Islet of Langerhans (tissue), 1 donor: Measurements from ENCODE around the gene SFTA2.
"Not testable (repeated sequence)": the region's sequence is repeated elsewhere in the genome, so short reads cannot be mapped to it uniquely, and the experiment has no call there.

ENCODE experiments used
- FAIRE-seq: peaks from one replicate; lab custom pipeline; 2011; peaks lifted over from hg19 to GRCh38; lab: Jason Lieb, UNC

Gene SFTA2

DNA sequence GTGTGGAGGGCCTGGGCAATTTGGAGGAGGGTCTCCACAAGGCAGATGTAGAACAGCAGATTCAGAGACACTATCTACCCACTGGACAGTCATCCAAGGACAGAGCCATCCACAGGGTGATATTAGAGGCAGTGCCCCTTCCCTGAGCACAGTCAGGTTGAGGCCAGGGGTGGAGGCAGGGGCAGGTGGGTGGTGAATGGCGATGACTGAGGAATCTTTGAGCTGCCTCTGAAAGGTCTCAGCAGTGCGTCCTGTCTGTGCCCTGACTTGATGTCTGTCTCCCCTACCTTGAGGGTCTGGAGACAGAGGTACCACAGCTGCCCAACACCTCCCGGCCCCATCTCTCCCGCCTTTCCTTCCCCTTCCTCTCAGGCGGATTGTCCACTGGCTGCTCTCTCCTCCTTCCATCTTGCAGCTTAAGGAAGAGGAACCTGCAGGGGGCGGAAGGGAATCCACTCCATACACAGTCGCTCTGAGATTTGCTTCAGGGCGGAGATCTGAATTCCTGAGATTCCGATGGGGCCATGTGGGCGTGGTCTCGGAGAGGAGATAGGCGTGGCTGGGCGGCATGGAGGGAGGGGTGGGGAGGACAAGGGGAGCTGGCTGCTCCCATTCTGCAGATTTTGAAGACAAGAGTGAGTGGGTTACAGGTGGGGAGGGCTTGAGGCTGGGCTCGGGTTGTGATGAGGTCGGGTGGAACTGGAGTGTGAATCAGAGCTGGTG is 10.5 kb upstream of the SFTA2 start:
- FAIRE-seq: no peak

DNA sequence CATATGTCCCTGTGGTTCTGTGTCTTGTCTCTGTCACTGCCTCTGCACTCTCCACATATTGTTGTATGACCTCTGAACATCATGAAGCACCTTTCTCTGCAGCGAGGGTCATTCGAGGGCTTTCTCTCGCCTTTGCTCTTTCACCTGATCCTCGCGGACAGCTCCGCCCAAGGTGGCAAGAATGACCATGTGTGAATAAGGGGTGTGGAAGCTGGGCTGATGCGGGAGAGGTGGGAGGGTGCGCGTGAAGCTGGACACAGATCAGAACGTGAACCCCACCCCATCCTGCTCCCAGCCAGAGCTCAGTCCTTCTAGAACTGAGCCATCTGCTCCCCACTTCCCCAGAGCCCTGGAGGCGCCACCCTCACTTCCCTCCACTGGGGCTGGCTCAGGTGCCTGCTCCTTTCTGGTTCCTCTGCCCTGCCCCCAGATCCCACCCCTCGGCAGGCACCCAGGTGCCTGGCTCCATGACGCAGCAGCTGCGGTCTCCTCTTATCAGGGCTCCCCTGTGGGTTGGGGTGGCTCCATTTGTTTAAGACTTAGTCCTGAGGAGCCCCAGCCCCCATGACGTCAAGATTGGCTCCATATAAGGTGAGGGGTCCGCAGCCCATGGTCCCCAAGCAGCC is 8.5 kb upstream of the SFTA2 start, which contains the start of gene MUCL3:
TSS of gene MUCL3 (plus strand) at position 613 of the 626 bp plus-strand sequence. CDS start 27 bp downstream, outside the sequence.
- FAIRE-seq: no peak

DNA sequence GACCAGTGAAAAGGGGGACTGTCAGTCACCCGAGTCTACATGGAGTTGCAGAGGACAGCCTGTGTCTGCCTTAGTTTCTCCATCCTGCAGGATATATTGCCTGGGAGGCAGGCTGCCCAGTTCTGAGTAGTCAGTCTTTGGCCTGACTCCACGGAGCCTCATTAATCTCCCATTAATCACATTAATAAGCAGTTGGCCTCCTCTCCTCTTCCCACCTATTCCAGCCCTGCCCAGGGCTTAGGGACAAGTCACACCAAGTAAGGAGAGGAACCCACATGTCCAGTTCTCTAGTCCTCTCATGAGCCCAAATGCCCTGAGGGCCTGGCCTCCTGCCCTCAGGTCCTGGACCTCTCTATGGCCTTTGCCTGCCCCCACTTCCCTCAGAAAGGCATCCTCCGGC is 7.5 kb upstream of the SFTA2 start:
- FAIRE-seq: no peak

GRCh38 chr6:30938730-30939129 is 6.8 kb upstream of the SFTA2 start:
- no peak for FAIRE-seq

- FAIRE-seq: no peak
Observed at GRCh38 chr6:30937265-30937664, 5.3 kb upstream of the SFTA2 start.

DNA sequence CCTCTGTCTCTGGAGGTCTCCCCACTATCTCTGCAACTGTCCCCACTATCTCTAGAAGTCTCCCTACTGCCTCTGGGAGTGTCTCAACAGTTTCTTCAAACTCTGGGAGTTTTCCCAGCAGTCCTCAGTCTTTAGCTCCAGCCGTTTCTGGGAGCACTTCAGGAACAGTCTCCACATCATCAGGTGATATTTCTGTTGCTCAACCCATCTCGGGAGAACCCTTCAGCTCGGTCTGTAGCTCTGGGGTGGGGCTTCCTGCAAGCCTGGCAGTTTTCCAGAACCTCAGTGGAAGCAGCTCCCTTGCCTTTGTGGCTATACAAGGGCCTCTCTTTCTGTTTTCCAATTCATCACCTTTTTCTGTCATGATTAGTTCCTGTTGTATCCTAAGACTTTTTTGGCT is 3.0 kb upstream of the SFTA2 start:
- FAIRE-seq: no peak

DNA sequence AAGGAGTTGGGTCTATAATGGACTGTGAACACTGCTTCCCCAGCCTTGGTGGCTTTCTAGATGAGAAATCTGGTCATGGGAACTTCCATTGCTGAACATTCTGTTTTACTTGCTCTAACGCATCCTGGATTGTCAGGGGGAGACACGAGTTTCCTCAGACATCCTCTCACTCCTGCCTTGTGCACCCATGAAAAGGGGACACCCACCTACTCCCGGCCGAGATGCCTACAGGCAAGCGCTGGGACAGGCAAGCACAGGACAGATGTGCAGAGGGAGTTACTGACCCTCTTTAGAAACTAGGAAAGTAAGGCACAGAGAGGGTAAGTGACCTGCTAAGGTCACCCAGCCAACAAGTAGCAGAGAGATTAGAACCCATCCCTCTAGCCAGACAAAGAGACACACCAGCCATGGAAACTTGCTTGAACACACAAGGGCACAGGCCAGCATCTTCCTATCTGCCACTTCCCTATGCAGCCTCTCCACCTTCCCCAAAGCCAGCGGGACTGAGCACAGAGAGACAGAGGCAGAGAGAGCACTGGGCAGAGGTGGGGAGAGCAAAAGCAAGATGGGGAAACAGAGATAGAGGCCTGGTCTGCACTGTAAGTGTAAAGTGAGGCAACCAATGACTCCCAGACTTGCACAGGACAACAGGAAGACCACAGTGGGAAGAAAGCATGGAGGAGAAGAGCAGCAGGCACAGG is 845 bp upstream of the SFTA2 start:
- no peak for FAIRE-seq

DNA sequence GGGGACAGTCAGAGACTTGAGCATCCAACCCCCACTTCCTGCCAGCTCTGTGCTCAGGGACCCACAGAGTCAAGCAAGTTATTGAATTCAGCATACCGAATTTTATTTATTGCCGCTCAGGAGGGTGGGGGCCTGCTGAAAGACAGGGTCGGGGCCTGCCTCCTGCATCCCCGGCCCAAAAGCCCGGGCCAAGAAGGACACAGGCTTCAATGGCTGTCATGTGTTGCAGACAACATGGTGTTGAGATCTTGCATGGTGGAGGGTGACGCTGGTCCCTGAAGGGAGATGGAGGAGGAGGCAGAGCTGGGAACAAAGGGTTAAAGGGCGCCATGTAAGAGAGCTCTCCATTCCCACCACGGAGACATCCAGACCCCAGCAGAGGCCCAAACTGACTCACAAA is 698 bp downstream of the SFTA2 start:
- FAIRE-seq: no peak

DNA sequence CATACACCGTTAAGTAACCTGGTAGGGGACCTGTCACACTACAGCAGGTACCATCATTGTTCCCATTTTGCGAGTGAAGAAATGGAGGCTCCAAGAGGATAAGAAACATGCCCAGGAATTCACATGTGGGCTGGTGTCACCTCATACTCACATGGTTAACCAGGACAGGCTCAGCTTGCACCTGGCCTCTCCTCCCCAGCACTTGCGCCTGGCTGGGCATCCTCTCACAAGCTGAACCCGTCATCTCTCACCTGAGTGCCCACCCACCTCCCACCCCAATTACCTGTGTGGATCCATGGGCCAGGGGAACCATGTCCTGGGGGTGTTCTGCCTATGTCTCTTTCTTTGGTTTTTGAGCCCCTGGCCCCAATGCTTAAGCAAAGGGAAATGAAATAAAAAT is 1.5 kb downstream of the SFTA2 start:
- FAIRE-seq: no peak

GRCh38 chr6:30928677-30929076 is 3.3 kb downstream of the SFTA2 start:
- no peak for FAIRE-seq

DNA sequence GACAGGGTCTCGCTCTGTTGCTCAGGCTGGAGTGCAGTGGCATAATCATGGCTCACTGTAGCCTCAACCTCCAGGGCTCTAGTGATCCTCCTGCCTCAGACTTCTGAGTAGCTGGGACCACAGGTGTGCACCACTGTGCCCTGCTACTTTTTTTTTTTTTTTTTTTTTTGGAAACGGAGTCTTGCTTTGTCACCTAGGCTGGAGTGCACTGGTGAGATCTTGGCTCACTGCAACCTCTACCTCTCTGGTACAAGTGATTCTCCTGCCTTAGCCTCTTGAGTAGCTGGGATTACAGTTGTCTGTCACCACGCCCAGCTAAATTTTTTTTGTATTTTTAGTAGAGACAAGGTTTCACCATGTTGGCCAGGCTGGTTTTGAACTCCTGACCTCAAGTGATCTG is 4.9 kb downstream of the SFTA2 start:
- FAIRE-seq: not testable (repeated sequence)

DNA sequence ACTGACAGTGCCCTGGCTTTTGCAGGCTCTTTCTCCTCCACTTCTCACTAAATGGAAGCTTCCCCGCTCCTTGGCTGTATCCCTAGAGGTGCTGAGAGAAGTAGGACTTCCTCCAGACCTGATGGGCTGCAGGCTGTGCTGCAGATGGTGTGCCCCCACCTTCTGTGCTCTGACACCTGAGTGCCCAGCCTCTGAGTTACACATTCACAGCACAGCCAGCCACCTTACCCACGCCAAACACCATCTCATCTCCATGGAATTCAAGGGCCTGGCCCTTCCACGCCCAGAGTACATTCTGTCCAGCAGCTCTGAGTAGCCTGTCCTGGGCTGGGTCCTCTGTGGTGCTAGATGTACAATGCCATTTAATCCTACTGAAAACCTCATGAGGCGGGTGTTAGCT is 5.3 kb downstream of the SFTA2 start:
- FAIRE-seq: no peak

- FAIRE-seq: not testable (repeated sequence)
Observed at GRCh38 chr6:30924040-30924627, 7.8 kb downstream of the SFTA2 start.

GRCh38 chr6:30922447-30922852 is 9.5 kb downstream of the SFTA2 start:
- FAIRE-seq: no peak

DNA sequence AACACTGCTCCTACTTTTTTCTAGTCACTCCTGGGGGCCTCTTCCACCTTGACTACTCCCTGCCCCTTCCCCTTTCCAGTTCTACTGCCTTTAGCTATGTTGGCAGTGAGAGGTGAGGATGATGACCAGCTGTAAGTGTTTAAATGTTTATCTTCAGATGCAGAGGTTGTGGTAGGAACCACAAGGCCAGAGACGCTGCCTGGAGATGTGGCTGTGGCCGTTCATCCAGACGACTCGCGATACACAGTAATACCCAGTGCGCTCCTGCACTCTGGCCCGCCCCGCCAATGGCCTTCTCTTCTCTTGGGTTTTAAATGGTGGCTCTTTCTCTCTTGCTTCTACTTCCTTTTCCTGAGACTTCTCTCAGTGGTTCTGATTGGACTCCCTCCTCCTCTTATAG is 13.3 kb downstream of the SFTA2 start:
- FAIRE-seq: no peak

DNA sequence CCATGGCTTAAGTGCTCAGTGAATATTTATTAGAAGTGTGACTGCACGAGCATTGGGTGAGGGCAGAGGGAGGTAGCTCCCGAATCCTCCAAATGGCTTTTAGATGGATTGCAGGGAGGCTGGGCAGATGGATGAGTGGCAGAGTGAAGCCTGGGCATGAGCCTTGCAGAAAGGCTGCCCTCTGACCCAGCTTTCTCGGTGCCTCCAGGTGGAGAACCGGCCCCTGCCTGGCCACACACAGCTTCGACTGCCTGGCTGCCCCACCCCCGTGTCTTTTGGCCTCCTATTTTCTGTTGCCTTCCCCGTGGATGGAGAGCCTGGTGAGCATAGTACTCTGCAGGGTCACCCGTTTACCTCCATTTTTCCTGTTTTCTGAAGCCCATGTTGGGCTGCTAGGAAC is 14.5 kb downstream of the SFTA2 start:
- no peak for FAIRE-seq

DNA sequence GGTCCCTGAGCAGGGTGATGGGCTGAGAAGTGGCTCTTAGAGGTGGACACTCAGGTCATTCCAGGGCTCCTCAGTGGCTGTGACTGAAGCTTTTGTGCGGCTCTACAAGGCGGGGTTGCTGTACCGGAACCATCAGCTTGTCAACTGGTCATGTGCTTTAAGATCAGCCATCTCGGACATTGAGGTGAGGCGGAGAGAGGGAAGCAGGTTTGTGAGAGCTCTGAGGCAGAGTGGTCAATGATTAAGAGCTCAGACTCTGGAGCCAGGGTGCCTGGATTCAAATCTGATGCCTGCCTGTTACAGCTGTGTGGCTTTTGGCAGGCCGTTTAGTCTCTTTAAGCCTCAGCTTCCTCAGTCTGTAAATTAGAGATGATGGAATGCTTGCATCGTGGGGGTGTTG is 14.9 kb downstream of the SFTA2 start:
- FAIRE-seq: no peak

DNA sequence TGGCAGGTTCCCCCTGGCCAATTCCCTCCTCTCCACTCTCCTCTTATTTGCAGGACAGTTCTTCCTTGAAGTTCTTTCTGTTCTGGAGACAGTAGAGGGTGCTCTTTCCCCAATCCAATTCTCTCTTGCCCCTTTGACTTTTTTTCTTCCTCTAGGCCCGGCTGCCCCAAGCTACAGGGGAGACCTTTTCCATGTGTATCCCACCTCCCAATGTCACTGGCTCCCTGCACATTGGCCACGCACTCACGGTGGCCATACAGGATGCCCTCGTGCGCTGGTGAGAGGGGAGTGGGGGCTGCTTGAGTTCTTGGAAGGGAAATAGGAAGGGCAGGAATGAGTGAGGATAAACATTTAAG is 16.4 kb downstream of the SFTA2 start:
- peak; percentile 79 for FAIRE-seq

DNA sequence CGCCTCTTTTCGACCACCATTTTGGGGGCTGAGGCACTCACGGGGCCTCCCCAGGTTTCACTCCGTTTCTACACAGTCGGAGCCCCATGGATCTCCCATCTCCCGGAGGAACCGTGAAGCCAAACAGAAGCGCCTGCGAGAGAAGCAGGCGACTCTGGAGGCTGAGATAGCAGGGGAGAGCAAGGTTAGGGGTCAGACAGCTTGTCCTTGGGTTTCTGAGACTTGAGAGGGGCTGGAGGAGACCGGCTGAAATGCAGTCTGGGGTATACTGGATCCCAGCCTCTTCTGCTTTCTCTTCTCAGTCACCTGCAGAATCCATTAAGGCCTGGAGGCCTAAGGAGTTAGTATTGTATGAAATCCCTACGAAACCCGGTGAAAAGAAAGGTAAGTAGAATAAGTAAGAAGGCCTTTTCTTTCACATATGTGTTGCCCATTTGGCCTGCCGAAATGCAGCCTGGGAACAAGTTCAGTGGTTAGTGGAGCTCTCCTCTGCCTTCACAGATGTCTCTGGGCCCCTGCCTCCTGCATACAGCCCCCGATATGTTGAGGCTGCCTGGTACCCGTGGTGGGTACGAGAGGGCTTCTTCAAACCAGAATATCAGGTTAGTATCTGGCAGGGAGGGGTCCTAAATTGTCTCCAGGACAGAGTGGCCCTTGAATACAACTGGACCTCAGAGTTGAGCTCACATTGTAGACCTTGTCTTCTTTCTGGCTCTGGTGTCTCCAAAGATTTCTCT is 16.9 kb downstream of the SFTA2 start:
- FAIRE-seq: no peak

DNA sequence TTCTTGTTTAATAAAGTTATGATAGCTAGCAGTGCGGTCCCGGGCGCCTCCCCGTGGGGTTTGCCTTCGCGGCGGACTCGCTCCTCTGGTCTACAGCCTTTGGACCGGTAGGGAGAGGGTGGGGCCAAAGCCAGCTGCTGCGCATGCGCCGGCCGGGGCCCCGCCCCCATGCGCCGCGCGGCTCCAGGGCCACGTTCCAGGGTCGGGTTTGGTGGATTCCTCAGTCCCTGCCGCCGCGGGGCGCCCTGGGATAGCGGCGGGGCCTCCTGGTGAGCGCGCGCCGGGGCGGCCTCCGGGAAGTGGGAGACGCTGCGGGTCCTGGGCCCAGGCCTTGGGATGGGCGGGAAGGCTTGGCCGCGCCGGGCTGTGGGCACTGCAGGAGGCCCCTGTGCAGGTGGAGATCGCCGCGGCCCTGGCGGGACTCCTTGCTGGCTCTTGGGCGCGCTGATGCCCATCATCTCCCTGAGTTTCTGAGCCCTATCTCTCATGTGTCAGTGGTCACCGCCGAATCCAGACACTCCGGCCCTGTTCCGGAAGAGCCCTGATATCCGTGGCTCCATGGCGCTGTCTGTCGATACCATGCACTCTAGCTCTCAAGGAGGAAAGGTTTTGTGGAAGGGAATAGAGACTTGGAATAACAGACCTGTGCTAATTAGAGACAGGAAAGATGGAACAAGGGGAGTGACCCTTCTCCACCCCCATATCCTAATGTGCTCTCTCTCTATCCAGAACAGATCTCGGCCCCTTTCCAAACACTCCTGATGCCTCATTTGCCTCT is 17.7 kb downstream of the SFTA2 start, which contains the start of gene VARS2:
TSS of gene VARS2 (plus strand) at position 163 of the 778 bp plus-strand sequence. CDS start at position 762, 599 bp downstream.
- FAIRE-seq: no peak

- no peak for FAIRE-seq
Observed at GRCh38 chr6:30913721-30914075, 18.3 kb downstream of the SFTA2 start.
